PFSK-1 (cell line): ENCODE results near the gene CAVIN2. TPM values are rescaled to one million over a fixed set of nuclear protein-coding genes. Genes with fewer than 3 reads are reported as not detected.

Experiments
- FOXP2 ChIP-seq: optimal IDR thresholded peaks from 2 replicates; pipeline ENCODE3; 2011; ENCODE audit warnings: borderline replicate concordance, control low read depth, inconsistent platforms; ENCODE audit not compliant: insufficient read depth; ENCODE audit errors: extremely low read length, extremely low read depth
- POLR2AphosphoS5 ChIP-seq: IDR thresholded peaks from 2 replicates; pipeline ENCODE4 v1.6.1; 2012; ENCODE audit warnings: low read depth, mild to moderate bottlenecking, control low read depth, low read length, moderate library complexity
- SIN3A ChIP-seq: IDR thresholded peaks from 2 replicates; pipeline ENCODE4 v1.6.1; 2012; ENCODE audit warnings: mild to moderate bottlenecking, low read length, moderate library complexity, borderline replicate concordance; ENCODE audit not compliant: insufficient read depth
- TAF1 ChIP-seq: IDR thresholded peaks from 2 replicates; pipeline ENCODE4 v1.6.1; 2012; ENCODE audit warnings: low read length, control low read depth, borderline replicate concordance; ENCODE audit not compliant: insufficient read depth
- polyA plus RNA-seq: library from polyadenylated mRNA; unstranded; fragments of >200 nt; gene quantifications from one replicate; pipeline ENCODE4 v1.2.1, GENCODE V29; 2012; ENCODE audit warnings: low read depth, missing spikeins; ENCODE audit not compliant: insufficient read length
- TF ChIP-seq, protein P1 (sequence below), 2 experiments: IDR thresholded peaks; 2 replicates each; pipeline versions ENCODE4 v1.6.1 to v1.8.0; 2011 to 2012; ENCODE audit warnings: low read depth in 2 of 2, low read length in 2 of 2, control low read depth in 1 of 2, inconsistent platforms in 1 of 2, mild to moderate bottlenecking in 1 of 2, moderate library complexity in 1 of 2; ENCODE audit not compliant: insufficient read depth in 1 of 2

The CAVIN2 gene, protein sequence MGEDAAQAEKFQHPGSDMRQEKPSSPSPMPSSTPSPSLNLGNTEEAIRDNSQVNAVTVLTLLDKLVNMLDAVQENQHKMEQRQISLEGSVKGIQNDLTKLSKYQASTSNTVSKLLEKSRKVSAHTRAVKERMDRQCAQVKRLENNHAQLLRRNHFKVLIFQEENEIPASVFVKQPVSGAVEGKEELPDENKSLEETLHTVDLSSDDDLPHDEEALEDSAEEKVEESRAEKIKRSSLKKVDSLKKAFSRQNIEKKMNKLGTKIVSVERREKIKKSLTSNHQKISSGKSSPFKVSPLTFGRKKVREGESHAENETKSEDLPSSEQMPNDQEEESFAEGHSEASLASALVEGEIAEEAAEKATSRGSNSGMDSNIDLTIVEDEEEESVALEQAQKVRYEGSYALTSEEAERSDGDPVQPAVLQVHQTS
- 0.23 TPM for polyA plus RNA-seq

DNA sequence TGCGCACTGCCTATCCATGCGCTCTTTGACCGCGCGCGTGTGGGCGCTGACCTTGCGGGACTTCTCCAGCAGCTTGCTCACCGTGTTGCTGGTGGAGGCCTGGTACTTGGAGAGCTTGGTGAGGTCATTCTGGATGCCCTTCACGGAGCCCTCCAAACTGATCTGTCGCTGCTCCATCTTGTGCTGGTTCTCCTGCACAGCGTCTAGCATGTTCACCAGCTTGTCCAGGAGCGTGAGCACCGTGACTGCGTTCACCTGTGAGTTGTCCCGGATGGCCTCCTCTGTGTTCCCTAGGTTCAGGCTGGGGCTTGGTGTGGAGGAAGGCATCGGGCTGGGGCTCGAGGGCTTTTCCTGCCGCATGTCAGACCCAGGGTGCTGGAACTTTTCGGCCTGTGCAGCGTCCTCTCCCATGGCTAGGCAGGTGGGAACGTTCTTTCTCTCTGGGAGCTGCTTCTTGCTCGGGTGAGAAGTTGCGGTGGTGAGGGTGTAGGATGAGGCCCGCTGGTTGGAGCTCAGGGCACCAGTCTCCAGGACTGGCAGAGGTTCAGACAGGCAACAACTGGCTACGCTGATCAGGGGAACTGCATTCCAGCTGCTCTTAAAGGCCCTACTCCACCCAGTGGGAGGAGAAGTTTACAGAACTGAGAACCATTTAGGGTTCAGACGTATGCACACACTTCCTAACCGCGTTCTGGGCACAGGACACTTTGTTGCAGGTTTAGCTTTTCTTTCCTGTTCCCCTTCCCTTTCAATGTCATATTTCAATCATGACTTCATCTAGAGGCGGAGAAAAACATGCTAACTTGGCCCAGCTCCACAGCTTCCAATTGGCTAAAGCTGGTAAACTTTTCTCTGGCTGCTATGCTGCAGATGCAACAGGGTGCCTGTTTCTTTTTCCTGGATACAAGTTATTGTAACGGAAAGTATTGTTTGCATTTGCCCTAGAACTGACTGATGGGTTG, at the start of gene CAVIN2:
Gene CAVIN2, minus strand, starts transcription at position 574 of the 962 bp plus-strand sequence. Its CDS starts 163 bp downstream, at position 411.
- TF ChIP-seq SIN3A (no peak), TAF1 (no peak), POLR2AphosphoS5 (no peak), FOXP2 (no peak)
- TF ChIP-seq, protein P1, sequence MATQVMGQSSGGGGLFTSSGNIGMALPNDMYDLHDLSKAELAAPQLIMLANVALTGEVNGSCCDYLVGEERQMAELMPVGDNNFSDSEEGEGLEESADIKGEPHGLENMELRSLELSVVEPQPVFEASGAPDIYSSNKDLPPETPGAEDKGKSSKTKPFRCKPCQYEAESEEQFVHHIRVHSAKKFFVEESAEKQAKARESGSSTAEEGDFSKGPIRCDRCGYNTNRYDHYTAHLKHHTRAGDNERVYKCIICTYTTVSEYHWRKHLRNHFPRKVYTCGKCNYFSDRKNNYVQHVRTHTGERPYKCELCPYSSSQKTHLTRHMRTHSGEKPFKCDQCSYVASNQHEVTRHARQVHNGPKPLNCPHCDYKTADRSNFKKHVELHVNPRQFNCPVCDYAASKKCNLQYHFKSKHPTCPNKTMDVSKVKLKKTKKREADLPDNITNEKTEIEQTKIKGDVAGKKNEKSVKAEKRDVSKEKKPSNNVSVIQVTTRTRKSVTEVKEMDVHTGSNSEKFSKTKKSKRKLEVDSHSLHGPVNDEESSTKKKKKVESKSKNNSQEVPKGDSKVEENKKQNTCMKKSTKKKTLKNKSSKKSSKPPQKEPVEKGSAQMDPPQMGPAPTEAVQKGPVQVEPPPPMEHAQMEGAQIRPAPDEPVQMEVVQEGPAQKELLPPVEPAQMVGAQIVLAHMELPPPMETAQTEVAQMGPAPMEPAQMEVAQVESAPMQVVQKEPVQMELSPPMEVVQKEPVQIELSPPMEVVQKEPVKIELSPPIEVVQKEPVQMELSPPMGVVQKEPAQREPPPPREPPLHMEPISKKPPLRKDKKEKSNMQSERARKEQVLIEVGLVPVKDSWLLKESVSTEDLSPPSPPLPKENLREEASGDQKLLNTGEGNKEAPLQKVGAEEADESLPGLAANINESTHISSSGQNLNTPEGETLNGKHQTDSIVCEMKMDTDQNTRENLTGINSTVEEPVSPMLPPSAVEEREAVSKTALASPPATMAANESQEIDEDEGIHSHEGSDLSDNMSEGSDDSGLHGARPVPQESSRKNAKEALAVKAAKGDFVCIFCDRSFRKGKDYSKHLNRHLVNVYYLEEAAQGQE (IDR thresholded peaks at IDR 0.05; ENCODE audit: insufficient read depth in 1 of 2, low read depth in 2 of 2, low read length in 2 of 2) = no peak

DNA sequence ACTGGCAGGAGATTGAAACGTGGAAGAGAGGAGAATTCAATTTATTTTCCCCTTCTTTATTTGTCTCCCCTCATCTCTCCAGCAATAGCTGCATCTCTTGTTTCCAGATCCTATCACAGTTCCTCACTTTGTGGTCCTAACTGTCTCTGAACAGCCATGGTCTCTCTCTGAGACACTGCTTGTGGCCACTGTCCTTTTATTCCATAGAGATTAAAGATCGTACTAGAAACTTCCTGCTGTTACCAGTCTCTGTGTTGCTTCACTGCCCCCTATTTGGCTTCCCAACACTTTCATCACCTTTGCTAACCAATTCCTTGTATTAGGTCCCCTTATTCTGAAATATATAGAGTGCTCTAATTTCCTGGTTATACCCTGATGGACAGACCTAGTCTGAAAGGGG, 48.9 kb upstream of the CAVIN2 start:
- TF ChIP-seq TAF1 = no peak
- TF ChIP-seq SIN3A = no peak
- no peak for TF ChIP-seq FOXP2
- no peak for TF ChIP-seq POLR2AphosphoS5
- TF ChIP-seq, protein P1 (IDR thresholded peaks at IDR 0.05; ENCODE audit: insufficient read depth in 1 of 2, low read depth in 2 of 2, low read length in 2 of 2) = no peak

DNA sequence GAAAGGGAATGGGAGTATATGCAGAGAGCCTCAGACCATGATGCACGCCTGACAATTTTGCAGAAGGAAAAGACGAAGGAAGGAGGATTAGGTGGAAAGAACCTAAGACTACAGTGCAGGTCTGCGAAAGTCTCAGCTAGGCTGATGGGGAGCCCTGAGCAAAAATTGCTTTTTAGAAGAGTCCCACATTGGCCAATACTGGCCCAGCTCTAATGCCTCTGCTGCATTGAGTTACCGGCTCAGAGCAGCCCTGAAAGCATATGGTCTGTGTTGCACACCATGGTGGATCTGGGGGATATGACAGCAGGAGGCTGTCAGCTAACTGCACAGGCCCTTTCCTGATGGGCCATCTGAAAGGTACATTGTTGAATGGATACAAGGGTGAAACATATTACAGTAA, 48.3 kb upstream of the CAVIN2 start:
- no peak for TF ChIP-seq TAF1
- no peak for TF ChIP-seq SIN3A
- TF ChIP-seq, protein P1 (IDR thresholded peaks at IDR 0.05; ENCODE audit: insufficient read depth in 1 of 2, low read depth in 2 of 2, low read length in 2 of 2) = no peak
- no peak for TF ChIP-seq FOXP2
- no peak for TF ChIP-seq POLR2AphosphoS5

DNA sequence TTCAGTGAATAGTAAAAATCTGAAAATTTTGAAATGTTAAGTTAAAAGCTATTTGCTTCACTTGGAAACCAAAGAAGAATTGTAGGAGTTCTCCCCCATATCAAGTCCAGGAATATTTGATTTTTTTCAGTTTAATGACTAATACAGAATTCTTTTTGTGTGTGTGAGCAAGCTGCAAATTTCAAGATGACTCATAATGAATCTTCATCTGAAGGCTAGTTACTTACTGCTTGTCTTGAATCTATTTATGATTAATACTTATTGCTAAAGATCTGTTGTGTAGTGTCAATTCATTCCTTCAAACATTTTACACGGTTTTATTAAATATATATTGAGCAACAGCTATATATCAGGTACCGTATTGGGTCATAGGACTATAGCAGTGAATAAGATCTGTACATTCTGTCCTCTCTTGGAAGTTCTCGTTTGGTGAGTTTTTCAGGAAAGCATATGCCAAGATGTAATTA, 47.8 kb upstream of the CAVIN2 start:
- TF ChIP-seq FOXP2 = no peak
- TF ChIP-seq SIN3A = no peak
- no peak for TF ChIP-seq POLR2AphosphoS5
- TF ChIP-seq, protein P1 (IDR thresholded peaks at IDR 0.05; ENCODE audit: insufficient read depth in 1 of 2, low read depth in 2 of 2, low read length in 2 of 2) = no peak
- no peak for TF ChIP-seq TAF1
